H9 (cell line): ENCODE results near the gene MCFD2. TPM values are rescaled to one million over a fixed set of nuclear protein-coding genes. Genes with fewer than 3 reads are reported as not detected.

ENCODE experiments used
- DNase-seq: peaks from one replicate; pipeline ENCODE4 v3.0.0-alpha.2; 2017
- H2AFZ ChIP-seq: one replicate; pipeline ENCODE4 v1.6.1; 2013; ENCODE audit warnings: mild to moderate bottlenecking, low read length, control low read depth, moderate library complexity
- H2AK5ac ChIP-seq: 2 replicates; pipeline ENCODE4 v1.6.1; 2013; ENCODE audit warnings: low read length, control low read depth, mixed read lengths; ENCODE audit not compliant: insufficient read length
- H2BK120ac ChIP-seq: one replicate; pipeline ENCODE4 v1.6.1; 2013; ENCODE audit warnings: low read depth, mild to moderate bottlenecking, low read length, control low read depth, inconsistent platforms; ENCODE audit not compliant: poor library complexity, severe bottlenecking
- H2BK12ac ChIP-seq: 2 replicates; pipeline ENCODE4 v1.6.1; 2013; ENCODE audit warnings: low read length, control low read depth, mixed read lengths, low read depth; ENCODE audit not compliant: insufficient read length
- H2BK15ac ChIP-seq: 2 replicates; pipeline ENCODE4 v1.6.1; 2013; ENCODE audit warnings: low read depth, low read length, control low read depth
- H2BK20ac ChIP-seq: one replicate; pipeline ENCODE4 v1.6.1; 2013; ENCODE audit warnings: low read depth, mild to moderate bottlenecking, low read length, control low read depth, inconsistent platforms; ENCODE audit not compliant: poor library complexity, severe bottlenecking
- H2BK5ac ChIP-seq: 2 replicates; pipeline ENCODE4 v1.6.1; 2013; ENCODE audit warnings: low read length, control low read depth, mixed read lengths; ENCODE audit not compliant: insufficient read length
- H3K14ac ChIP-seq: 2 replicates; pipeline ENCODE4 v1.6.1; 2013; ENCODE audit warnings: low read length, control low read depth; ENCODE audit not compliant: insufficient read depth
- H3K18ac ChIP-seq: 2 replicates; pipeline ENCODE4 v1.6.1; 2013; ENCODE audit warnings: low read depth, mild to moderate bottlenecking, mixed read lengths, low read length, control low read depth; ENCODE audit not compliant: insufficient read length
- H3K23ac ChIP-seq: 2 replicates; pipeline ENCODE4 v1.6.1; 2013; ENCODE audit warnings: low read length, control low read depth, mixed read lengths, low read depth; ENCODE audit not compliant: insufficient read length
- H3K23me2 ChIP-seq: 2 replicates; pipeline ENCODE4 v1.6.1; 2013; ENCODE audit warnings: low read depth, mild to moderate bottlenecking, mixed read lengths, low read length, control low read depth; ENCODE audit not compliant: insufficient read length, poor library complexity, severe bottlenecking
- H3K27ac ChIP-seq: 2 replicates; pipeline ENCODE4 v1.5.1; 2013; ENCODE audit warnings: low read length, control low read depth, mixed read lengths, low read depth; ENCODE audit not compliant: insufficient read length
- H3K27me3 ChIP-seq: 2 replicates; pipeline ENCODE4 v1.6.1; 2013; ENCODE audit warnings: low read length, control low read depth, inconsistent platforms; ENCODE audit not compliant: insufficient read depth
- H3K4ac ChIP-seq: 2 replicates; pipeline ENCODE4 v1.6.1; 2013; ENCODE audit warnings: low read depth, mild to moderate bottlenecking, control low read depth, inconsistent platforms, low read length, moderate library complexity
- H3K4me1 ChIP-seq: 2 replicates; pipeline ENCODE4 v1.6.1; 2013; ENCODE audit warnings: low read length, control low read depth, inconsistent platforms; ENCODE audit not compliant: insufficient read depth
- H3K4me2 ChIP-seq: 2 replicates; pipeline ENCODE4 v1.6.1; 2013; ENCODE audit warnings: low read length, control low read depth, mixed read lengths; ENCODE audit not compliant: insufficient read length, insufficient read depth
- H3K56ac ChIP-seq: 2 replicates; pipeline ENCODE4 v1.6.1; 2013; ENCODE audit warnings: low read depth, mild to moderate bottlenecking, mixed read lengths, low read length, control low read depth; ENCODE audit not compliant: insufficient read length
- H3K79me1 ChIP-seq: 2 replicates; pipeline ENCODE4 v1.6.1; 2013; ENCODE audit warnings: low read depth, mild to moderate bottlenecking, moderate library complexity, low read length, control low read depth, inconsistent platforms; ENCODE audit not compliant: insufficient read depth, poor library complexity, severe bottlenecking
- H3K79me2 ChIP-seq: 2 replicates; pipeline ENCODE4 v1.6.1; 2013; ENCODE audit warnings: low read length, control low read depth, inconsistent platforms; ENCODE audit not compliant: insufficient read depth
- H3K9ac ChIP-seq: 2 replicates; pipeline ENCODE4 v1.6.1; 2013; ENCODE audit warnings: low read length, control low read depth, mixed read lengths; ENCODE audit not compliant: insufficient read length; ENCODE audit errors: extremely low read depth
- H3K9me3 ChIP-seq: one replicate; pipeline ENCODE4 v1.6.1; 2013; ENCODE audit warnings: low read depth, low read length, inconsistent platforms; ENCODE audit not compliant: control insufficient read depth
- H3T11ph ChIP-seq: one replicate; pipeline ENCODE4 v1.6.1; 2013; ENCODE audit warnings: mild to moderate bottlenecking, low read length, control low read depth, inconsistent platforms
- H4K20me1 ChIP-seq: one replicate; pipeline ENCODE4 v1.6.1; 2013; ENCODE audit not compliant: control insufficient read depth, insufficient read length, insufficient read depth
- H4K5ac ChIP-seq: 2 replicates; pipeline ENCODE4 v1.6.1; 2013; ENCODE audit warnings: low read depth, mild to moderate bottlenecking, mixed read lengths, low read length, control low read depth; ENCODE audit not compliant: insufficient read length
- H4K8ac ChIP-seq: replicated peaks from 2 replicates; pipeline ENCODE4 v1.6.1; 2013; ENCODE audit warnings: low read length, control low read depth, mixed read lengths, low read depth; ENCODE audit not compliant: insufficient read length
- H4K91ac ChIP-seq: 2 replicates; pipeline ENCODE4 v1.6.1; 2013; ENCODE audit warnings: low read depth, mild to moderate bottlenecking, moderate library complexity, mixed read lengths, low read length, control low read depth; ENCODE audit not compliant: insufficient read length
- H3K27ac Mint-ChIP-seq, 3 experiments: 2 replicates in 2 of 3; 3 replicates in 1 of 3; pipeline ENCODE4 v1.8.0; 2020 to 2021; ENCODE audit warnings: mixed read lengths in 3 of 3, mild to moderate bottlenecking in 1 of 3, moderate library complexity in 1 of 3
- H3K27me3 Mint-ChIP-seq: 2 replicates; pipeline ENCODE4 v1.8.0; 2021; ENCODE audit warnings: low read depth, mild to moderate bottlenecking, moderate library complexity, mixed read lengths
- H3K36me3 Mint-ChIP-seq, 3 experiments: 2 replicates in 2 of 3; 3 replicates in 1 of 3; pipeline ENCODE4 v1.8.0; 2020 to 2021; ENCODE audit warnings: low read depth in 3 of 3, mixed read lengths in 3 of 3; ENCODE audit not compliant: insufficient read depth in 1 of 3
- H3K4me1 Mint-ChIP-seq, 2 experiments: 2 replicates each; pipeline ENCODE4 v1.8.0; 2020; ENCODE audit warnings: mixed read lengths in 2 of 2
- H3K4me3 Mint-ChIP-seq, 2 experiments: 2 replicates in 1 of 2; 3 replicates in 1 of 2; pipeline ENCODE4 v1.8.0; 2020 to 2021; ENCODE audit warnings: mild to moderate bottlenecking in 2 of 2, mixed read lengths in 2 of 2, moderate library complexity in 1 of 2
- H3K9me3 Mint-ChIP-seq, 2 experiments: 2 replicates in 1 of 2; 3 replicates in 1 of 2; pipeline ENCODE4 v1.8.0; 2020; ENCODE audit warnings: mild to moderate bottlenecking in 2 of 2, mixed read lengths in 2 of 2, moderate library complexity in 1 of 2
- WGBS: extraction: QIAGEN DNeasy Blood & Tissue Kit; methylation state at CpG from one replicate; pipeline ENCODE4 v1.1.7; 2013; ENCODE audit warnings: missing lambda C conversion rate, low lambda C conversion rate, mixed read lengths; ENCODE audit not compliant: insufficient read length; ENCODE audit errors: extremely low coverage; 5-methylcytosine and 5-hydroxymethylcytosine counted together
- total RNA-seq: library from RNA; stranded (reverse); gene quantifications from 2 replicates; pipeline ENCODE4 v1.2.1, GENCODE V29; 2021
- TF ChIP-seq, protein P1 (sequence below): fragments of 200-600 bp; sonication (generic); conservative IDR thresholded peaks from 3 replicates; pipeline ENCODE4 v1.8.0; 2021; ENCODE audit warnings: antibody characterized with exemption, mild to moderate bottlenecking

Gene MCFD2
- total RNA-seq, 1 experiment from 2014 or later, result 64.6 TPM

DNA sequence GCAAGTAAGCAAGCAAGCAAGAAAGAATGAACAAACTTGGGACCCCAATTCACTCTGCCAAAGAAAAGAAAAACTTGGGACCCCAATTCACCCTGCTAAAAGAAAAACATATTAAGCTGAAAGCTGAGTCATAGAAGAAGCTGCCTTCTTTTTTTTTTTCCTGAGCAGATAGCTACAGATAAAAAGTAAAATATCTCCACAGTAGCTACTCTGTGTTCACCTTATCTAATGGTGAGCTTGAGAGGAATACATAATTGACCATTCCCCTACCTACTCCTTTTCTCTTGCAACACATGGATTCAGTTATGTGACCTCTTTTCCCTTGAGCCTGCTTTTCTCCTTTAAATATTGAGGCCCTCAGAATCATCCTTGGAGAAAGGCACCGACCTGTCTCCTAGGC is 63.0 kb downstream of the MCFD2 start:
- Histone ChIP-seq H4K20me1 (no peaks in the 10 kb centered on the region), H3K56ac (no peak overlapping the region), H3K4me1 (no peaks in the 10 kb centered on the region; the same call in 1 of the 2 replicates), H2BK5ac (no peak overlapping the region), H2BK20ac (no peak overlapping the region), H3K14ac (no peak overlapping the region), H4K8ac (no peak overlapping the region), H2AFZ (no peak overlapping the region), H3K27ac (no peak overlapping the region), H2BK12ac (no peak overlapping the region), H2BK120ac (no peak overlapping the region), H2AK5ac (no peak overlapping the region), H3K23me2 (no peaks in the 10 kb centered on the region), H4K91ac (no peak overlapping the region), H3K27me3 (no peaks in the 10 kb centered on the region), H3K79me2 (no peaks in the 10 kb centered on the region), H3K79me1 (no peaks in the 10 kb centered on the region), H4K5ac (no peak overlapping the region), H3K23ac (no peak overlapping the region), H3K4me2 (no peak overlapping the region), H3K18ac (no peak overlapping the region), H2BK15ac (no peak overlapping the region), H3T11ph (no peak overlapping the region), H3K9ac (no peak overlapping the region), H3K4ac (no peak overlapping the region), H3K9me3 (no peaks in the 10 kb centered on the region)
- H3K27ac Mint-ChIP-seq, result no peak overlapping the region
- TF ChIP-seq, protein P1, sequence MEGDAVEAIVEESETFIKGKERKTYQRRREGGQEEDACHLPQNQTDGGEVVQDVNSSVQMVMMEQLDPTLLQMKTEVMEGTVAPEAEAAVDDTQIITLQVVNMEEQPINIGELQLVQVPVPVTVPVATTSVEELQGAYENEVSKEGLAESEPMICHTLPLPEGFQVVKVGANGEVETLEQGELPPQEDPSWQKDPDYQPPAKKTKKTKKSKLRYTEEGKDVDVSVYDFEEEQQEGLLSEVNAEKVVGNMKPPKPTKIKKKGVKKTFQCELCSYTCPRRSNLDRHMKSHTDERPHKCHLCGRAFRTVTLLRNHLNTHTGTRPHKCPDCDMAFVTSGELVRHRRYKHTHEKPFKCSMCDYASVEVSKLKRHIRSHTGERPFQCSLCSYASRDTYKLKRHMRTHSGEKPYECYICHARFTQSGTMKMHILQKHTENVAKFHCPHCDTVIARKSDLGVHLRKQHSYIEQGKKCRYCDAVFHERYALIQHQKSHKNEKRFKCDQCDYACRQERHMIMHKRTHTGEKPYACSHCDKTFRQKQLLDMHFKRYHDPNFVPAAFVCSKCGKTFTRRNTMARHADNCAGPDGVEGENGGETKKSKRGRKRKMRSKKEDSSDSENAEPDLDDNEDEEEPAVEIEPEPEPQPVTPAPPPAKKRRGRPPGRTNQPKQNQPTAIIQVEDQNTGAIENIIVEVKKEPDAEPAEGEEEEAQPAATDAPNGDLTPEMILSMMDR, result no peak
- WGBS, result no CpG with 5 or more reads among the region's 1 CpG
- H3K9me3 Mint-ChIP-seq, result 0 out of 5 replicates have a peak, but pooled peaks cover 0 to 2% of the 10 kb centered on the region in 2 experiments
- H3K36me3 Mint-ChIP-seq, result no peaks in the 10 kb centered on the region
- no peak overlapping the region for H3K4me3 Mint-ChIP-seq
- DNase-seq, result no peak
- peaks cover 2 to 6% of the 10 kb centered on the region in 2 experiments; a peak in 2 of 4 replicates for H3K4me1 Mint-ChIP-seq
- peaks cover 2% of the 10 kb centered on the region for H3K27me3 Mint-ChIP-seq
